HG02759 (cell line): ENCODE data around the gene PIEZO2.
"Not testable (repeated sequence)": the region's sequence is repeated elsewhere in the genome, so short reads cannot be mapped to it uniquely, and the experiment has no call there.

Experiments
- ATAC-seq: cut with Tn5 transposase; IDR thresholded peaks from one replicate; pipeline ENCODE4 v1.9.1; 2021; ENCODE audit warnings: mild to moderate bottlenecking, moderate library complexity; ENCODE audit not compliant: unreplicated experiment

PIEZO2 gene

GRCh38 chr18:10644003-10644402 is 505.4 kb downstream of the PIEZO2 start:
- ATAC-seq: not testable (repeated sequence)

DNA sequence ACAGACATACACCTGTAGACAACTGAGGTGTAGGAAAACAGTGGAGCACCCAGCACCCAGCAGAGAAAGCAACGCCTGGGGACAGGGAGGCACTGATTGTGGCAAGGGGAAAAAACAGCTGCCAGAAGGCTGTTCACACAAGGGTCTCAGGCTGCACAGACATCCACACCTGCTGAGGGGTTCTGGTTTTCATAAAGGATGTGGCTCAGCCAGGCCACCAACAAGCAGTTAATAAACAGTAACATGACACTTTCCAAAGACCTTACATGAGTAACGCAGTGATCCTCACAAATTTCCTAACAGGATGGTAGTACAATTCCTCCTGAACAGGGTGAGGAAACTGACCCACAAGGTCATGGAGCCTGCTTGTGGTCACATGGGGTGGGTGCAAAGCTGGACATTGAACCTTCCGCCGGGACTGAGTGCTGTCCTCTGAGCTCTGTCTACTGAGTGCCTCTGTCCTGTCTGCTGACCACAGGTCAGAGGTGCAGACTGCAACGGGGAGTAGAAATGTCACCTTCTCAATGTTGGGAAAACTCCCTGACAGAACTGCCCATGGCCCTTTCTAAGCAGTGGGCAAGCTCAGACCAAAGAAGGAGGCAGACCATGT is 506.3 kb downstream of the PIEZO2 start:
- peak; percentile 60 for ATAC-seq

- ATAC-seq: not testable (repeated sequence)
These were observed 510.9 kb downstream of the PIEZO2 start for GRCh38 chr18:10638539-10638885.

DNA sequence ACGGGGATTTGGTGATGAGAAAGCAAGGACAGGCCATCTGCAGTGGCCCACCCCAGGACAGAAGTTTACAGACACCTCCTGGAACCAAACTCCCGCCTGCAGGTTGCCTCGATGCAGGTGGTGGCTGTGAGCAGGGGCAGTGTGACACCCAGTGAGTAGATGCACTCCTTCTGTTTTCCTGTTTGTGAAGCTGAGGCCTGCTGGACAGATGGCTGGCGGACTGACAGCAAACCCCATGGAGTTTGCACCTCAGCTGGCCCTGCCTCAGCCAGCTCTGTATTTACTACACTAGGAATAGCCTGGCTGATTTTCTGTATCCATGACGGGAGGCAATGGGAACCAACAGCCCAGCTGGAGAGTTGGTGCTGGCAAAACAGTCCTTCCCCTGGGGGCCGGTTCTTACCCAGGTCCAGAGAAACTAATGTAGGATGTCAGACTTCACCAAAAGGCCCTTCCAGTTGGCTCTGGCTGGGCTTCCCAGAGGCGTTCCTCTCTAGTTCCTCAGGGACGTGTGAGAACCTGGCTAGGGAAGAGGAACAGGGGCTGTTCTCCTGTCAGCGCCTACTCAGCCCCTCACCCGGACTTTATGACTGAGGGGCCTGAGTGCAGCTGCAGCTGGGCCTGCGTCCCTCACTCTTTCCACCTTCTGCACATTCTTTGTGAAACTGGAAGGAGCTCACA is 511.4 kb downstream of the PIEZO2 start:
- ATAC-seq: not testable (repeated sequence)

- ATAC-seq: peak; percentile 96
These were observed 520.3 kb downstream of the PIEZO2 start for GRCh38 chr18:10629076-10629475.

DNA sequence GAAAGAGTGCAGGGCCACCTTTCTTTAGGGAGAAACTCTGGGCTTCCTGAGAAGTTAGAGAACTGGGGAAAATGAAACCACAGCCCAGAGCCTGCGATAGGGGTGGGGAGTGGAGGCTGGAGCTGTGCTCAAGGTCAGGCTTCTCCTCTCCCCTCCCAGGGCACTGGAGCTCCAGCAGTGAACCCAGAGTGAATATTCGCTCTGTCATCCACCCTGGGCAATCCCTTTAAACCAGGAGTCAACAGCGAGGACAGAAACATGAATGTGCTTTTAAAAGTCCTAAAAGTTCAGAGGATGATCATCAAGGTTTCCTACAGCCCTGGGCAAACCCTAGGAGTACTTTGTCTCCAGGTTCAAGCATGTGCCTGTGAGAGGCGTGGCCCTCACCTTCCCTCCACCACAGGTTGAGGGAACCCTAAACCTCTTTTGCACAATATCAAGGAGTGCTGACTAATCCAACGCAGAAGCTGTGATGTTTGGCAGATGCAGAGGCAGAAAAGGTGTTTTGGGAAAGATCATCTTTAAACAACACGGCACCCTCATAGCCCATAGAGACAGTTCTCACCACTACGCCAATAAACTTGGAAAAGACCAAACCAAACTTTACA is 522.7 kb downstream of the PIEZO2 start:
- ATAC-seq: not testable (repeated sequence)

DNA sequence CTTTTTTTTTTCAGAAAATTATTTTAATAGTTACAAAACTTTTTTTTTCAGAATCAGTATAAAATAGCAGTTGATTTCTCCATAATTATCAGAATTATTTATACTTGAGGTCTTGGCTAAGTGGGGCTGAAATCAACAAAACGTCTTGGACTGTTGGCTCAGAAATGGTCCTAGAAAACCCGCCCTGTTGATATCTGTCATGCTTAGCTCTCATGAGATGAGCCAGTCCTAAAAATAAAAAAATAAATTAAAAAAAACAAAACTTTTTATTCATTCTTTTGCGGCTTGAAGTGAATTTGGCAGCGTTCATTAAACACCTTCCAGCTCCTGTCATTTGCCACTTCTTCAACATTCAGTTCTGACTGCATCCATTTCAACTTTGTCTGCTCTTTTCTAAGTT is 525.8 kb downstream of the PIEZO2 start:
- not testable (repeated sequence) for ATAC-seq

DNA sequence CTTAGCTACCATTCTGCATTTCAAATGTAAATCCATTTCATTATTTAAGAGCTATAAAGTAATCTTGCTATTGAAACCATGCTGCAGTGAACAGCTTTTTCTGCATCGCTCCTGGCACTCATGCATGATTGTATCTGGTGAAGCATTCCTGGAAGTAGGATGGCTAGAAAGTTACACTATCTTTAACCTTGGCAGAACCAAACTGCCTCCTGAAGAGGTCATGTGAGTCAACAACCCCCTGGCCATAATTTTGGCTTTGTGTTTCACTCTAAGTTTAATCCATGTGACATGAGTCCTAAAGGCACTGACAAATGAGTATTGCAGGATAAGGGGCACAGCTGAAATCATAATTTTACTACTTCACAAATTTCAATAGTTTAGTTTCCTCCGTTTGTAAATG is 526.4 kb downstream of the PIEZO2 start:
- not testable (repeated sequence) for ATAC-seq

DNA sequence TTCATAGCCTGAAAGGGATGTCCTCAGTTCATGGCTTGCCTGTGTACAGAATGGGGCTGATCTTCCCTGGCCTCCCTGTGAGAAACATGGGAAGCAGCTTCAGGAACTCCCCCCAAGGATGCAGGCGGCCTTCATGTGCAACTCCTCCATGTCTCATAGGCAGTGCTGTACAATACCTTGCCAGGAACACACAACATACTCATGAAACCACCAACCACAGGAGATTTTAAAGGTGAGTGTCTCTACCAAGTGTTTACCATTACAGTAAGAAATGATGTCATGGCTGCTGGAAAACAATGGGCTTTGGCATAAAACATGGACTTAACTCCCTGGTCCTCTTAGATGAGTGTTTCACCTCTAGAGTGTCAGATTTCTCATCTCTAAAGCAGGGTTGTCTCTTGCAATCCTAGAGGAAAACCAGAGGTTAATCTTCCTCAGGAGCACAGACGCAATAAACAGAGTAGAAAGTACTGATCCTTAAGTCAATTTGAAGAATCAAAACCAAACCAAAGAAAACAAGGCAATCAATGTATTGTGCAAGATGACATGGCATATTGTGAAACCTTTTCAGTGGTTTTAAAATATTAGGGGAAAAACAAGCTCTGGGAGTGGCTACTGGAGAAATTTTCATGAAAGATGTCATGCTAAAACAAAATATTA is 528.6 kb downstream of the PIEZO2 start:
- ATAC-seq: not testable (repeated sequence)
